Bronchial epithelial cell (primary cell): ENCODE measurements around the gene HOXD1. TPM values are rescaled to one million over a fixed set of nuclear protein-coding genes. Genes with fewer than 3 reads are reported as not detected.

Source experiments
- DNase-seq: peaks from one replicate; pipeline ENCODE4 v3.0.0-alpha.2; 2010; ENCODE audit warnings: low read depth
- FAIRE-seq: peaks from 2 replicates; lab custom pipeline; 2011; peaks lifted over from hg19 to GRCh38; lab: Jason Lieb, UNC
- H3K27me3 ChIP-seq: 2 replicates; pipeline ENCODE4 v1.5.1; 2011; ENCODE audit warnings: low read length; ENCODE audit not compliant: control insufficient read depth, insufficient read depth
- H3K36me3 ChIP-seq: 2 replicates; pipeline ENCODE4 v1.5.1; 2011; ENCODE audit warnings: low read length; ENCODE audit not compliant: control insufficient read depth, insufficient read depth
- H3K4me3 ChIP-seq: 2 replicates; pipeline ENCODE4 v1.5.1; 2011; ENCODE audit warnings: mild to moderate bottlenecking, low read depth, low read length, control low read depth
- total RNA-seq: library from RNA; depleted of rRNA; stranded (reverse); fragments of >200 nt; gene quantifications from 2 replicates; pipeline ENCODE4 v1.2.1, GENCODE V29; 2014
- TF ChIP-seq, protein P1 (sequence below): IDR thresholded peaks from 2 replicates; pipeline ENCODE4 v1.5.1; 2011; ENCODE audit warnings: mild to moderate bottlenecking, moderate library complexity, low read length, control low read depth, inconsistent platforms; ENCODE audit not compliant: insufficient read depth, severe bottlenecking

HOXD1 gene
- total RNA-seq, 1 donor from 2014 or later, result not detected

GRCh38 chr2:176206682-176207081 lies 18.2 kb downstream of the HOXD1 start:
- no peak for DNase-seq
- TF ChIP-seq, protein P1, sequence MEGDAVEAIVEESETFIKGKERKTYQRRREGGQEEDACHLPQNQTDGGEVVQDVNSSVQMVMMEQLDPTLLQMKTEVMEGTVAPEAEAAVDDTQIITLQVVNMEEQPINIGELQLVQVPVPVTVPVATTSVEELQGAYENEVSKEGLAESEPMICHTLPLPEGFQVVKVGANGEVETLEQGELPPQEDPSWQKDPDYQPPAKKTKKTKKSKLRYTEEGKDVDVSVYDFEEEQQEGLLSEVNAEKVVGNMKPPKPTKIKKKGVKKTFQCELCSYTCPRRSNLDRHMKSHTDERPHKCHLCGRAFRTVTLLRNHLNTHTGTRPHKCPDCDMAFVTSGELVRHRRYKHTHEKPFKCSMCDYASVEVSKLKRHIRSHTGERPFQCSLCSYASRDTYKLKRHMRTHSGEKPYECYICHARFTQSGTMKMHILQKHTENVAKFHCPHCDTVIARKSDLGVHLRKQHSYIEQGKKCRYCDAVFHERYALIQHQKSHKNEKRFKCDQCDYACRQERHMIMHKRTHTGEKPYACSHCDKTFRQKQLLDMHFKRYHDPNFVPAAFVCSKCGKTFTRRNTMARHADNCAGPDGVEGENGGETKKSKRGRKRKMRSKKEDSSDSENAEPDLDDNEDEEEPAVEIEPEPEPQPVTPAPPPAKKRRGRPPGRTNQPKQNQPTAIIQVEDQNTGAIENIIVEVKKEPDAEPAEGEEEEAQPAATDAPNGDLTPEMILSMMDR, result no peak
- FAIRE-seq, result no peak
- Histone ChIP-seq H3K4me3 (no peak overlapping the region), H3K36me3 (no peaks in the 10 kb centered on the region), H3K27me3 (no peaks in the 10 kb centered on the region)

DNA sequence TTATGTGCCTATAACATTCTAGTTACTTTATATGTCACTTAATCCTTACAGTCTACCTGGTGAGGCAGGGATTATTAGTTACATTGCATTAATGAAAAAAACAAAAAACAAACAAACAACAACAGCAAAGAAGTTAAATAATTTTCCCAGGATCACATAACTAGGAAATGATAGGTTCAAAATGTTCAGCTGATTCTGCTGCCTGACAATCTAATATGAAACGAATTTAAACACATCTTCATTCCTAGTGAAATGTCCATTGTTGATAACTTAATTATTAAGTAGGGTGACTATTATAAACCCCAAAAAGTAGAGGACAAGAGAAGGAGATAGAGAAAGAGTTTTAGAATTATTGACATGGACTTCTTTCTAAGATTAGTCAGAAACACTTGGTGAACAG lies 22.6 kb downstream of the HOXD1 start:
- Histone ChIP-seq H3K4me3 (no peak overlapping the region), H3K27me3 (peaks cover 3% of the 10 kb centered on the region), H3K36me3 (no peaks in the 10 kb centered on the region)
- TF ChIP-seq, protein P1, result no peak
- no peak for DNase-seq
- no peak for FAIRE-seq

GRCh38 chr2:176212276-176212675 lies 23.8 kb downstream of the HOXD1 start:
- DNase-seq, result no peak
- TF ChIP-seq, protein P1, result no peak
- H3K27me3 ChIP-seq, result peaks cover 3% of the 10 kb centered on the region
- no peak for FAIRE-seq
- no peaks in the 10 kb centered on the region for H3K36me3 ChIP-seq
- H3K4me3 ChIP-seq, result no peak overlapping the region

DNA sequence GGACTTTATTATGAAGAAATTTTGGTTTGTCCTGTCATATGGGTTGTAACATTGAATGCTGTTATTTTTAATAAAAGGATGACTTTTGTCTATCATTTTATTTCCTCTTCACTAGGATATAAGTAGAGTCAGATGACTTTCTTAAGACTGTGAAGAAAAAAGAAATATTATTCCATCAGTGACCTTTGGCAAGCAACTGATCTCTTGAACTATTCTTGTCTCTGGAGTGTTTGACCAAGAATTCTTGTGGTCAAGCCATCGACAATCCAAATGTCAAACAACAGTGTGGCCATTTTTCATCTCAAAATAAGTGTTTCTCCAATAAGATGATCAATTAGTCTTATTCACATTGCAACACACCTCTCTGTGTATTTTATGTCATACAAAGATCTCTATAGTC lies 24.9 kb downstream of the HOXD1 start:
- FAIRE-seq, result no peak
- TF ChIP-seq, protein P1, result no peak
- peaks cover 3% of the 10 kb centered on the region for H3K27me3 ChIP-seq

DNA sequence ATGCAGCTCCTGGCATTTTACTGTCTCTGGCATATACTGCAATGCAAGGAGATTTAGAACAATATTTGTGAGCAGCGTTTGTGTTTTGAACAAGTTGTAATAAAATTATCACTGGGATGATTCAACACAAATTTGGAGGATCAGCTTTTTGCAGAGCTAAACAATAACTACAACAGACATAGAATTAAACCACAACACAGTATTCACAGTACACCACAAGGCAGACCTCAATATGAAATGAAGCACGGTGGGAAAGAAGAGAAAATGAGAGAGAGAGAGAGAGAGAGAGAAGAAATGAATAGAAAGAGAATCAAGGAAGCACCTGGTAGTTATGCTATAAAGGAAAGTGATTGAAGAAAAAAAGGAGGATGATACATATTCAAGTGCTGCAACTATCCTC lies 39.4 kb downstream of the HOXD1 start:
- FAIRE-seq (no peak), DNase-seq (no peak)
- peaks cover 2% of the 10 kb centered on the region for H3K27me3 ChIP-seq

More for the DNA sequence above, 24.9 kb downstream of the HOXD1 start:
- Histone ChIP-seq H3K36me3 (no peaks in the 10 kb centered on the region), H3K4me3 (no peak overlapping the region)
- DNase-seq, result no peak

More for the DNA sequence above, 39.4 kb downstream of the HOXD1 start:
- H3K36me3 ChIP-seq, result no peaks in the 10 kb centered on the region
- TF ChIP-seq, protein P1, result no peak
- H3K4me3 ChIP-seq, result no peak overlapping the region
